Measurements from ENCODE around the gene IGSF8.
A peak's percentile ranks its signal among the peaks of the same experiment; 100 is the strongest.

The IGSF8 gene

DNA sequence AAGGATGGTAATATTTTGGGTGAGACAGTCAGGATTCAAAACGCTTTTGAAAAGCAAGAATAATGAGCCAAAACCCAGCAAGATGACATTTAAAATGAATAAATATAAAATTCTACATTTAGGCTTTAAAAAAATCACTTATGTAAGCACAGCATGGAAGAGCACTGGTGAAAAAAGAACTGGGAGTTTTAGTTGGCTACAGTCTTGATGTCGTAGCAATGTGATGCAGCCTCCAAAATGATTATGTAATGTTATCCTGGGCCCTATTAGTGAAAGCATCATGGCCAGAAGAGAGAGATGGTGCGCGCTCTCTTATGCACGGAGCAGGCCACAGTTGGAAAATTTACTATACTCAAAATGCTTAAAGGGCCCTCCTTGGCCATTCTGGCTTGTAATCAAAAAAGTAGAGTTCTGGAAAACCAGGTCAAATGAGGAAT, 11.9 kb downstream of the IGSF8 start:
- no peak for DNase-seq (ENCODE audit: low spot score)

DNA sequence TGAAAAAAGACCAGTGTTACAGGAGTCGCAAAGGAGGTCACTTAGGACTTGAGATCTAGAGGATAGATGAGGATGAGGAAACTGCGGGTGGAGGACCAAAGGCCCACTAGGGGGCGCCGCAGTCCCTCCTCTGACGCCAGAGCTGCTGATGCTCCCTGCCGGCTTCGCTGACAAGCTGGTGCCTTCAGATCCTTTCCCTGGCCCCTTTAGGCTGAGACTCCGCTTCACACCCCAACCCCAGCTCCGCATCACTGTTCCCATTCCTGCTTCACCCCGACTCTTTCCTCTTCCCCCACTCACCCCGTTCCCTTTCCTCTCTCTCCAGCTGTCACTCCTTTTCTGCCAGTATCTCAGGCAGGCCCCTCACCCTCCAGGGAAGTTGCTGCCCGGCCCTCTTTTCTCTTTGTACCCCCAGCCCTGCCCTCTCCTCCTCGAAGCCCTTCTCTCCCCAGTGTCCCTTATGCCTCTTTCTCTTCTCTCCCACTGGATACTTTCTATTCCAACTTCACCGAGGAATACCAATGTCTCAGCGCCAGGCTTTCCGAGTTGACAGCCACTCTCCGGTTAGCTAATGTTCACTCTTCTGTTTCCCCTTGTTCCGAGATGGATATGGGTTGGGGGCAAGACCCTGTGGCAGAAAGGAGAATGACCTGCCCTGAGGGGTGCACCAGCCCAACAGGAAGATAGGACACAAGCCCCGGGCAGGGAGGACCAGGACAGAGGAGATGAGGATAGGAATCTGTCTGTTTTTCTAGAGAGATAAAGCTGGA, 12.5 kb downstream of the IGSF8 start:
- peak; percentile 92 for DNase-seq (ENCODE audit: low spot score)

DNA sequence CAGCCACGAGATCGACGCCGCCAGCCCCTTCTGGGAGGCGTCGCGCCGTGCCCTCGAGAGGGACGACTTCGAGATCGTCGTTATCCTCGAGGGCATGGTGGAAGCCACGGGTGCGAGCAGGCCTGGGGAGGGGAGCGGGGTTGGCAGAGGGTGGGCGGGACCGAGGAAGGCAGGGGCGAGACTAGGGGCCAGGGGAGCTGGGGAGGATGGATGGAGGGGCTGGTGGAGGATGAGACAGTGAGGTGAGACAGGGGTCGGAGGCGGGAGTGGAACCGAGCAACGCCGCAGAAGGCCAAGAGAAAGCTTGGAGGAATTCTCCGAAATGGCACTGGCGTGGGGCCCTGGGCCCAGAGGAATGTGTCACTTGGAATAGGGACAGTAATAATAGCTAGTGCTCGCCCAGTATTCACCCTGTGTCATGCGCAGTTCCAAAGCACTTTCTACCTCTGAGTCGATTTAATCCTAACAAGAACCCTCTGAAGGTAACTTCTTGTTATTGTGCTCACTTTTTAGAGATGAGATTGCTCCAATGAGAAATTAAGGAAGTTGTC, 13.6 kb downstream of the IGSF8 start:
- no peak for DNase-seq (ENCODE audit: low spot score)

DNA sequence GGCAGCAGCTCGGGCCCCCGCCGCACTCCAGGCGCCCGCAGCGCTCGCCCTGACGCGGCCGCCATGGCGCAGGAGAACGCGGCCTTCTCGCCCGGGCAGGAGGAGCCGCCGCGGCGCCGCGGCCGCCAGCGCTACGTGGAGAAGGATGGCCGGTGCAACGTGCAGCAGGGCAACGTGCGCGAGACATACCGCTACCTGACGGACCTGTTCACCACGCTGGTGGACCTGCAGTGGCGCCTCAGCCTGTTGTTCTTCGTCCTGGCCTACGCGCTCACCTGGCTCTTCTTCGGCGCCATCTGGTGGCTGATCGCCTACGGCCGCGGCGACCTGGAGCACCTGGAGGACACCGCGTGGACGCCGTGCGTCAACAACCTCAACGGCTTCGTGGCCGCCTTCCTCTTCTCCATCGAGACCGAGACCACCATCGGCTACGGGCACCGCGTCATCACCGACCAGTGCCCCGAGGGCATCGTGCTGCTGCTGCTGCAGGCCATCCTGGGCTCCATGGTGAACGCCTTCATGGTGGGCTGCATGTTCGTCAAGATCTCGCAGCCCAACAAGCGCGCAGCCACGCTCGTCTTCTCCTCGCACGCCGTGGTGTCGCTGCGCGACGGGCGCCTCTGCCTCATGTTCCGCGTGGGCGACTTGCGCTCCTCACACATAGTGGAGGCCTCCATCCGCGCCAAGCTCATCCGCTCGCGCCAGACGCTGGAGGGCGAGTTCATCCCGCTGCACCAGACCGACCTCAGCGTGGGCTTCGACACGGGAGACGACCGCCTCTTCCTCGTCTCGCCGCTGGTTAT, 14.2 kb downstream of the IGSF8 start:
- peak; percentile 43 for DNase-seq (ENCODE audit: low spot score)

DNA sequence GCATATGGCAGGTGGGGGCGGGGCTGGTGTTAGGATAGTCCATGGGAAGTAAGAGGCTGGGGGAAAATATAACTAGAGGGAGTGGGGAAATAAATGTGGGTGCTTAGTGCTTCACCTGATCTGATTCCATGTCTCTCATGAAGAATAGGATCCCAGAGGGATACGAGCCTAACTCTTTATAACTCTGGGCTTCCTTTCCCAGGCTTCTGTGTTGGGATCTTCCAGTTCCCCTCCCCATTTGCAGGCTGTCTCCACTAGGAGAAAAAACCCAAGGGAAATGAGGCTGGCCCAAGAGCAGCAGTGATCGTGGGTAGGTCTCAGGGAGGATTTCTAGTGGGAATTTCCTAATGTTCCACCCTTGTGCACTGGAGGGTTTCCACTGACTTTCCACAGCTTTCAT, 15.5 kb downstream of the IGSF8 start:
- DNase-seq (ENCODE audit: low spot score) = no peak

DNA sequence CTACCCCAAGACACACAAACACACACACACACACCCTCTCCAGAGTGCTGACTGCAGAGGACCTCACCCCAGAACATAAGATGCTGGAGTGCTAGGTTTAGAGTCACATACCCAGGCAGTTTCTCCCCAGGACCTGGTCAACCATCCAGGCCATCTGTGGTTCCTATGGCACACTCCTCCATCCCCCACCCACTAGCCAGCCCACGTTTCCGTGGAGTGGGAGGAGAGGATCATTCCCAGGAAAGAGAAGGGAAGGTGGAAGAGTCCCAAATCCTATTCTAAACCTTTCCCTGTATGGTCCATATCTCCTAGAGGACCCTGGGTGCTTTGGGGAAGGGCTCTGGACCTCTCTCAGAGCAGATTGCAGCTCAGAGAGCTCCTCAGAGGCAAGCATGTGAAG, 15.9 kb downstream of the IGSF8 start:
- no peak for DNase-seq (ENCODE audit: low spot score)

DNA sequence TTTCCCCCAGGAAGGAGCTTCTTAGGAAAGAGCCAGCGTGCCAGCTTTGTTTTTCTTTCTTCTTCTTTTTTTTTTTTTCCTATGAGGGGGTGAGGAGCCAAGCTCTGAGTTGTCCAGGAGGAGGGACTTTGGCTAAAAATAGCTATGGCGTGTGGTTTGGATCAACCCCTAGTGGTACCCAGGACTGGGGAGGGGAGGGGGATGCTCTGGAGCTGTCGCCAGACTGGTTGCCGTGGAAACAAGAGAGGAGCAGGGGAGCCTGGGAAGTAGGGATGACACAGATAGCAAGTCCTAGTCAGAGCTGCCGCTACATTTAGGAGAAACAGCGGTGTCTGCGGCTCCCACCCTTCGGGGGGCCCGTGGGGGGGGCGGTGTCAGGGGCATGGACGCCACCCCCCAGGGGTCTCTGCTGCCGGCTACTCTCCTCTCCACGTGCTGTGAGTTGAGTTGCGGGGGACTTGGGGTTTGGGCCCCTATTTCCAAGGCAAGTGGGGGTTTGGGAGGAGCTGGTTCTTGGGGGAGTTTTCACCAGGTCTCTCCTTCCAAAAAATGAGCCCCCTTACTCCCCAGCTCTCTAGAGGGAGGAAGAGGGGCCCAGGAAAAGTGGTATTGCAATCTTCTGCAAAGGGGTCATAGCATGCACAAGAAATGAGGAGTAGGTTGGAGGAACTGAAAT, 17.0 kb downstream of the IGSF8 start, which contains the start of gene KCNJ9:
TSS of gene KCNJ9 (plus strand) at position 278 of the 676 bp plus-strand sequence. CDS start 2,493 bp downstream, outside the sequence.
- peak; percentile 51 for DNase-seq (ENCODE audit: low spot score)

DNA sequence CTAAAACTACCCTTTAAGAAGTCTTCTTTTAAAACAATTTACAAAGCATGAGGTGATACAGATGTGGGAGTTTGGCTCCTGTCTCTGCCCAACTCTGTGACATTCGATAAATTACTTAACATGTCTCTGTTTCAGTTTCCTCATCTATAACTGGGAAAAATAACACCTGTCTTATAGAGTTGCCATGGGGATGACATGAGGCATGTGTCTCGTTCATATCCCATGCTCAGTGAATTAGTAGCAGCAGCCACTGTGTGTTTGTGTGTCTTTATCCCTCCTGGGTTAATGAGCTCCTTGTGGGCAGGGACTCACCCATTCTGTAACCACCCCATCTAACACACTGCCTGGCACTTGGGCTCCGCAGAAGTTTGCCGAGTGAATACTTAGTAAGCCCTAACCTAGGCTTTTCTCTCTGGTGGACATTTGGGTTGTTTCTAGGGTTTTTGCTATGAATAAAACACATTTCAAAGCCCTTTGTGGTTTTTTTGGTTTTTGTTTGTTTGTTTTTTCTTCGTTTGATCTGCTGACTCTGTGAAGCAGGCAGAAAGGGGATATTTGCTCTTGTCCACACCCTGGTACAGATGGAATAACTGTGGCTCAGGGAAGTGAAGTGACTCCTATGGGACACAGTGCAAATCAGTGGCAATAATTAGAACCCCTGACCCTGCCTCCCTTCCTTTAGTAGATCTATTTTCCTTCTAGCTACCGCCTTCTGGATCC, 17.9 kb downstream of the IGSF8 start:
- DNase-seq (ENCODE audit: low spot score) = no peak

DNA sequence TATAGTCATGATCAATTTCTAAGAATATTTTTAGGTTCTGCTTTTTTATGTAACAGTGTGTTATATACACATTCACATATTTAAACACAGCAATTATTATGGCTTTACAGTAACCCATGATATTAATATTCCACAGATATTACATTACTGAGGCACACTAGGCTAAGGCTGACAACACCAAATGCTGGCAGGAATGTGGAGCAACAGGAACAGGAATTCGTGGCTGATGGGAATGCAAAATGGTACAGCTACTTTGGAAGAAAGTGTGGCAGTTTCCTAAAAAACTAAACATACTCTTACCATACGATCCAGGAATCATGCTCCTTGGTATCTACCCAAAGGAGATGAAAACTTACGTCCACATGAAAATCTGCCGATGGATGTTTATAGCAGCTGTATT, 19.0 kb downstream of the IGSF8 start:
- no peak for DNase-seq (ENCODE audit: low spot score)

DNA sequence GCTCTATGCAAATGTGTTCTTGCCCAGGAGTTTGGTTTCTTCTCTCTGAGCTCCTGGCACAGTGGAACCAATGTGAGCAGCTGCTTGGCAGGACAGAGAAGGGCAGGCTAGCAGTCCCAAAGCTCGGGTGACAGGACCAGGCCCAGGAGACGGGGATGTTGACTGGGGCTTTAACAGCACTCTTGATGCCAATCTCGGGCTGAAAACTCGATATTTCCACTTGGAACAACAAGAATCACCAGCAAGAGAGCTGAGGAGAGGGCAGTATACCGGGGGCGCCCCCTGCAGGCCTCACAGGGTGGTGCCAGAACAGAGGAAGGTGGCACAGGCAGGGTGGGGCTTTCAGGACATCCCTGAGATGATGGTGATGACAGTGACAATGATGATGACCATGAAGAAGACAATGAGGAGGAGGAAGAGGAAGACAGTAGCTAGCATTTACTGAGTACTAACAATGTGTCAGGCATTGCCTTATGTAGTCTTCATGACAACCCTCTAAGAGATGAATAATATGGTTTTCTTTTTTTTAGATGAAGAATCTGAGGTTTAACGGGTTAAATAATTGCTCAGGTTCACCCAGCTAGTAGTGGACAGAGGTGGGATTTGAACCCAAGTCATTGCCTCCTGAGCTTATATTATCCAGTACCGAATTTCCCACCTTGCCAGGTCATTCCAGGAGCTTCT, 19.8 kb downstream of the IGSF8 start:
- DNase-seq (ENCODE audit: low spot score) = peak; percentile 70

DNA sequence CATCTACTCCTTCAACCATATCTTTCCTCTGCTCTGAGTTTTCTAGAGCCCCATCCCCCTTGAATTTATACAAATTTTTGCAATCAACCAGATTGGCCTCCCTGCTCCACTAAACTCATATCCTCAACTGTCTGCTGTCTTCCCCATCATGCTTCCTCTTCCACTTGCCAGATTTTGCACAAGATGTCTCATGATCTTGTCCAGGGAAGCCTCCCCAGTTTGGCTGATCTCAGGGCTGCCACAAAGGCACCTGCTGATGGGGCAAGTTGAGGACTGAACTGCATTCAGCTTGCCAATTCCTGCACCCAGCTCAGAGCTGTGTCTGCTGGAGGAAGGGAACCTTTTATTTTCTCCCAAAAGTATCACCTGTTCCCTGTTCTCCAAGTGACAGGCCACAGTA, 20.9 kb downstream of the IGSF8 start:
- no peak for DNase-seq (ENCODE audit: low spot score)

DNA sequence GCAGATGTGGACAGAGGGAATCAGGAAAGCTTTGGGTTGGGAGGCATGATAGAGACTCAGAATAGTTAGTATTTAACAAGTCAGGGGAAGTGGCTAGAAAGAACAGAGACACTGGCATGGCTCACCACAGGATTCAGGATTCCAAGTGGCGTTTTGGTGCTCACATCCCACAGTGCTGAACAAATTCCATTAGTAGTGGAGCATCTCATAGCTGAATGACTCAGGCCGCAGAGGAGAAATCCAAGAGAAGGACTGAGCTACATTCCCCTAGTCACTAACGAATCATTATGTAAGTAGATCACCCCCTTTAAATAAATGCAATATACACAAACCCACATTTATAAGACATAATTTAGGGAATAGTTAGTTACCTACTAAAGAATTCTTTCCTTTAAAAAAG, 22.1 kb downstream of the IGSF8 start:
- DNase-seq (ENCODE audit: low spot score) = no peak

DNA sequence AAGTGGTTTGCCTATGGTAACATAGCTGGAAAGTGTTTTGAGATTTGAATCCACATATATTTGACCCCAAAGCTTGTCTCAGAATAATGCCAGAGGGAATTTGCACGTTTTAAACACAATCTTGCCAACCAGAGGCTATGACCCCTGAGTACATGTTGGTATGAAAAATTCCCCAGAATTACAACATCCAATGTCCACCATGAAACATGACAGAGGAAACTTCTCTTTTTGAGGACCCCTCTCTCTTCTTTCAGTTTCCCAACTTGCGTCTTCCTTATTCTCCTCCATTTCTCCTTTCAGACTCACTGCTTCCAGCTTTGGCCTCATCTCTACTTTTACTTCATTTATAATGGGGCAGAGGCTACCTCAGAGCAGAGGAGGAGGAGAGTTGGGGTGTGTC, 22.6 kb downstream of the IGSF8 start:
- DNase-seq (ENCODE audit: low spot score) = no peak

DNA sequence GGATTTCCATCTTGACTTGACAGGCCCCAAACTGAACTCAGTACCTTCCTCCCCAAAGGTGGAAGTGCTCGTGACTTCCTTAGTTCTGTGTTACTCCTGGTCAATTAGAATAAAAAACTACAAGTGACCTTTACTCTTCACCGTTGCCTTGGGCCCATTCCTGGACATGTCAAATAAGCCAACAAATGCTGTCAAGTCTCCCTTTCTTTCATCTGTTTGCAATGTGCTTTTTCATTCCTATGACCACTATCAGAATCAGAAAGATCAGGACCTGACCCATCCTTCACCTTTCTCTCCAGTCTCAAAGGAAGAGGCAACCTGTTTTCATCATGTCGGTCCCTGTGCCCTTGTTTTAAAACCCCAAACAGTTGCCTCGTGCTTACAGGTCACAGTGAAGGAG, 23.6 kb downstream of the IGSF8 start:
- DNase-seq (ENCODE audit: low spot score) = no peak

DNA sequence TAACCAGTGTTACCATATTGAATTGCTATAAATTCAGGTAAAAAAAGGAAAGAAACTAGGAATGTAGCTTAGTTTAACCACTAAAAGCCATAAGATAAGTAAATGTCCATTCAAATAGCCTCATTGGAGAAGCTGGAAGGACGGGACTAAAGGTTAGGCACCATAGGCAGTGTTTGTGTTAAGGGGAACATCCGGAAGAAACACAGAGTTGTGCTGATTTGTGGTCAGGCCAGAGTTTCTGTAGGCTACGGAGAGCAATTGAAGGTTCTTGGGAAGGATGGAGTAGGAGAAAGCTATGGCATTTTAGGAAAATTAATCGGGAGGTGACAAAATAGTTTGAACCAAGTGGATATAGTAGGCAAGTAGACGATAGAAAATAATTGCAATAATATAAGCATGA, 27.1 kb downstream of the IGSF8 start:
- no peak for DNase-seq (ENCODE audit: low spot score)

DNA sequence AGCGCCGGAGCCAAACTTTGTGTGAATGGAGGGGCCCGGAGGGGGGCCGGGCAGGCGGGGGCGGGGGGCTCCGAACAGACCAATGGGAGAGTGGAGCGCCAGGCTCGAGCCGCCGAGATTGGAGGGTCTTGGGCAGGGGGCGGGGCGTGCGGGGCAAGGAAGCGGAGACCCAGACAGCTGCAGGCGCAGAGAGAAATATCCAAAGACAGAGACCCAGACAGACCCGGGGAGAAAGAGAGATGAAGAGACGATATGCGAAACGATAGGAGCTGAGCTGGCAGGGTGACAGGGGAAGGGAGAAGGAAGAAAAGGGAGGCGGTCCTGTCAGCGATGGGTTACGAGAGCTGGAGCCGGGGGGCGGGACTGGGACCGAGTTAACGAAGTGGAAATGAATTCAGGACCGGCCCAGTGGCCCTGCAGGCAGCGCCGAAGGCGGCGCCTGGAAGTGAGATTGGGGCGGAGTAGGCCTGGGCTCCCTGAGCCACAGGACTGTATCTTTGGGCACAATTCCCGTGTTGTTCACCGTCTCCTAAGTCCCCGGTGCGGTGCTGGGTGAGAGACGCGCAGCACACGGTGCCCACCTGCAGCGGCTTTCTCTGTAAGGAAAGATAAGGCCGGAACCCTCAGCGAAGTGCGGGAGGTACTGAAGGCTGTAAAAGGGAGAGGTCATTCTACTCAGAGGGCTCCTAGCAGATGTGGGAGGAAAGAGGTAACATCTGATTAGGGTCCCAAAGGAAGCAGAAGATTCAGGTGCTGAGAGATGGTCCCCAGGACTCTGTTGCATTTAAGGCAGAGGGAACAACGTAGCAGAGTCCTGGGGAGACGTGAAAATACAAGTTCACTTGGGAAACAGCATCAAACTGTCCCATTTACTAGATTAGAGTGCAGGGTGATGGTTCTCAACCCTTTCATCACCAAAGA, 27.9 kb downstream of the IGSF8 start:
- peak; percentile 85 for DNase-seq (ENCODE audit: low spot score)

DNA sequence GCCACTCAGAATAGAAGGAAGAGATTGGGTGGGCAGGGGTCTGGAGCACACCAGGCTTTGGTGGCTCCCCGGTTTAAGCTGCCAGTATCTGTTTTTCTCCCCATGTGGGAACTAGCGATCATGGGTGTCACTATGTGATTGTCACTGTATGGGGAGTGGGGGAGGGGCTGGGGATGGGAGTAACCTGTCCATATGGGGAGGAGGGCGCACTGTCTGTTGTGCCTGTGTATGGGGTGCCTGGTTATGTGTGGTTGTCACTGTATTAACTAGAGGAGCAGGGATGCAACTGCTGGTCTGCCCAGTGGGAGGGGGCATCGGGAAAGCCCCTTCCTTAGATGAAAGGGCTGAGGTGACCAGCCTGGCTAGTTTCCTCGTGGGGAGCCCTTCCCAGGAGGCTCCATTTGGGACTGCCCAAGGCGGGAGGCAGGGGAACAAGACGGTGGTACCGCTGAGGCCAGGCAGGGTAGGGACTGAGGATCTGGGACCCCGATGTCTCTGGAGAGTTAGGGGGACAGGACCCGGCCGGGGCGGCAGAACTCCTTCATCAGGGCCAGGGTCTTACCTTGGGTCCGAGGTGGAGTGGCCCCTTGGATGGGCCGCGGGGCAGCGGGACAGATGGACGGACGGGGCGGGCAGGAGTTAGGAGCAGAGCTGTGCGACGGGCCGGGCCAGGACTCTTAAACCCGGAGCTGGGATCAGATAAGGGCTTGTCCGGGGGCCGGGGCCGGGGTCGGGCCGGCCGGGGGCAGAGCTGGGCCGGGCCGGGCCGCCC, 28.8 kb downstream of the IGSF8 start, which contains the start of gene KCNJ10:
TSS of gene KCNJ10 (minus strand) at position 701 of the 772 bp plus-strand sequence. CDS start 27,628 bp downstream, outside the sequence.
- no peak for DNase-seq (ENCODE audit: low spot score)

DNA sequence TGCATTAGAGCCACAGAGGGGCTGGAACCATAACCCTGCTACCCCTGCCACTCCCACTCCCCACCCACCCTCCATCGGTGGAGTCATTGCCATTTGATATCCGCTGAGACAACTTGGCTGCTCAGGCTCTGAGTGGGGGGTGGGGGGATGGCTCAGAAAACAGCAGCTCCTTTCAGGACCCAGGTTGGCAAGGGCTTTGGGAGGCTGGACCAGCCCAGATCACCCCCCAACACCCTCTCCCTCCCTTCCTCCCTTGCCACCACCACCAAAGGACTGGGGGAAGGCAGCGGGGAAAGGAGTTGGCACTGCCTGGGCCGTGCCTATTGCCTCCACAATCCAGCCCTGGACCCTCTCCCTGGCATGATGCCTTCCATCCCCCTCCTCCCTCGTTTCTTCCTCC, 30.2 kb downstream of the IGSF8 start:
- no peak for DNase-seq (ENCODE audit: low spot score)

All from AG20443 (cell line).